ELF-1 (cell line): ENCODE measurements around the gene OLIG3.

Source experiments
- DNase-seq: peaks from one replicate; pipeline ENCODE4 v3.0.0-alpha.2; 2016; ENCODE audit warnings: low read depth, low spot score

The OLIG3 gene

GRCh38 chr6:137471497-137471896 lies 22.7 kb downstream of the OLIG3 start:
- DNase-seq = no peak

DNA sequence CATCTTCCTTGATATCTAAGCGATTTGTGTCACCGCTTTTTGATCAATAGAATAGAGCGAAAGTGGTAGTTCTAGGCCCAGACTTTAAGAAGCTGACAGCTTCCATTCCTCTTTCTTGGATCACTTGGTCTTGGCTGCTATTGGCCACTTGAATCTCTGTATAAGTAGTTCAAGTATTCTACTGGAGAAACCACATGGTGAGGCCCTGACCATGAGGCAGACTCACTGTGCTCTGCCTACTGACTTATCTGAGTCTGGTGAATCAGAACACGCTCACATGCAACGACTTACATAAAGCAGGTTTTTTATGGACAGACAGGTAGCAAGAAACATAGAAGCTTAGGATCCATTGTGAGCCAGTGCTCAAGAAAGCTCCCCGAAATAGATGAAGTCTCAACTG lies 27.0 kb downstream of the OLIG3 start:
- DNase-seq = no peak

DNA sequence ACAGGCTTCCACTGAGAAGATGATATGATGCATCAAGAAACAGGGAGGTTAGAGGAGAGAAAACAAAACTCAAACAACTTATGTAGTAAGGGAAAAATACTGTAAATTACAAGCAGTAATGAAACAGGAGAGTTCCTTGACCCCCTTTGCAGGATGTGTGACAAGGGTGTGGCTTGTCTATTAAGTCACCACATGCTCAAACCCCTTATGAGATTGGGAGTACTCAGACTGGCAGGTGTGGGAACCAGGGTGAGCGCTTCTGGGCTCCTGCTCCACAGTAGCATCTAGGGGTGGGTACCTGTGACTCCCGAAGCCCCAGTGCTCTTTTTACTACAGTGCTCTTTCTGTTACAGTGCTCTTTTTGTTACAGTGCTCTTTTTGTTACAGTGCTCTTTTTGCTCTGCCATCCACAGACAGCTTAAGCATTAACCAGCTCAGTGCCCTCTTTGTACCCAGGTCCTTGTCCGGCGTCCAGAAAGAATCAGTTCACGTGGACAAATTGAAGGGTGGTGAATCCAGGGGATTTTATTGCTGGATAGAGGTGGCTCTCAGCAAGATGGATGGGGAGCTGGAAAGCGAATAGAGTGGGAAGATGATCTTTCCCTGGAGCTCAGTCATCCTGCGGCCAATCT lies 28.7 kb downstream of the OLIG3 start:
- DNase-seq = no peak

GRCh38 chr6:137452333-137452894 lies 41.8 kb downstream of the OLIG3 start:
- DNase-seq = no peak

GRCh38 chr6:137443901-137444300 lies 50.3 kb downstream of the OLIG3 start:
- DNase-seq = peak; percentile 9
